GM18508 (cell line): ENCODE results near the gene PIP4K2A.
"Not testable (repeated sequence)": the region's sequence is repeated elsewhere in the genome, so short reads cannot be mapped to it uniquely, and the experiment has no call there.

Source experiments
- ATAC-seq: cut with Tn5 transposase; IDR thresholded peaks from one replicate; pipeline ENCODE4 v1.9.1; 2021; ENCODE audit warnings: moderate number of reproducible peaks; ENCODE audit not compliant: insufficient read depth, unreplicated experiment

The PIP4K2A gene

GRCh38 chr10:22697800-22698199 lies 16.6 kb downstream of the PIP4K2A start:
- no peak for ATAC-seq

GRCh38 chr10:22697101-22697500 lies 17.3 kb downstream of the PIP4K2A start:
- ATAC-seq = no peak

GRCh38 chr10:22693860-22694259 lies 20.5 kb downstream of the PIP4K2A start:
- no peak for ATAC-seq

GRCh38 chr10:22693371-22693784 lies 21.0 kb downstream of the PIP4K2A start:
- no peak for ATAC-seq

GRCh38 chr10:22692119-22692518 lies 22.3 kb downstream of the PIP4K2A start:
- ATAC-seq = not testable (repeated sequence)

GRCh38 chr10:22690614-22691431 lies 23.6 kb downstream of the PIP4K2A start:
- ATAC-seq = peak; percentile 40

- ATAC-seq = peak; percentile 27
These were observed 24.2 kb downstream of the PIP4K2A start for GRCh38 chr10:22690158-22690557.

- no peak for ATAC-seq
These were observed 28.0 kb downstream of the PIP4K2A start for GRCh38 chr10:22686347-22686746.

- no peak for ATAC-seq
These were observed 28.5 kb downstream of the PIP4K2A start for GRCh38 chr10:22685926-22686325.

GRCh38 chr10:22684699-22685098 lies 29.7 kb downstream of the PIP4K2A start:
- no peak for ATAC-seq

GRCh38 chr10:22683140-22683389 lies 31.3 kb downstream of the PIP4K2A start:
- peak; percentile 33 for ATAC-seq

GRCh38 chr10:22682237-22683139 lies 31.9 kb downstream of the PIP4K2A start:
- ATAC-seq = no peak

GRCh38 chr10:22681783-22682183 lies 32.6 kb downstream of the PIP4K2A start:
- ATAC-seq = no peak

- no peak for ATAC-seq
These were observed 33.1 kb downstream of the PIP4K2A start for GRCh38 chr10:22681301-22681700.

- ATAC-seq = no peak
These were observed 34.8 kb downstream of the PIP4K2A start for GRCh38 chr10:22679608-22680007.

- ATAC-seq = no peak
These were observed 37.0 kb downstream of the PIP4K2A start for GRCh38 chr10:22677333-22677732.

GRCh38 chr10:22676435-22676834 lies 37.9 kb downstream of the PIP4K2A start:
- ATAC-seq = no peak

GRCh38 chr10:22674573-22674930 lies 39.8 kb downstream of the PIP4K2A start:
- no peak for ATAC-seq

- ATAC-seq = no peak
These were observed 40.4 kb downstream of the PIP4K2A start for GRCh38 chr10:22673785-22674572.

- ATAC-seq = no peak
These were observed 41.3 kb downstream of the PIP4K2A start for GRCh38 chr10:22673091-22673392.
